Measurements from ENCODE around the gene E2F8. TPM values are rescaled to one million over a fixed set of nuclear protein-coding genes. Genes with fewer than 3 reads are reported as not detected.

The E2F8 gene
- total RNA-seq, 1 experiment from 2014 or later, result 11.3 TPM

DNA sequence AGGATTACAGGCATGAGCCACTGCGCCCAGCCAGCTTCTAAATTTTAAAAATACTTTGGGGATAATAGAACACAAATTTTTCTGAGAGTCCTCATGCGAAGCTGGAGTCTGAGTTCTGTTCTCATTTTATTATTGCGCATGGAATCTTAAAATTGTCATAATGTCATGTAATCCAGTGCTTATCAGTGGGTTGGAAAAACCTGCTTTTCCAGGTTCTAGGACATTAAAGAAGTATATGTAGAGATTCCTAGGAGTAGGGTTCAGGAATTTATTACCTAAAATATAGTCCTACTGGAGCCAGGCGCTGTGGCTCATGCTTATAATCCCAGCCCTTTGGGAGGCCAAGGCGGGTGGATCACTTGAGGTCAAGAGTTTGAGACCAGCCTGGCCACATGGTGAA, 4.6 kb upstream of the E2F8 start:
- Histone ChIP-seq H3K79me2 (ENCODE audit: insufficient read depth, low read length) (no peaks in the 10 kb centered on the region), H3K27ac (ENCODE audit: insufficient read length, low read depth, low read length) (no peak overlapping the region), H2BK12ac (ENCODE audit: insufficient read length, low read depth, low read length) (no peak overlapping the region), H3T11ph (ENCODE audit: low read length) (no peak overlapping the region), H2AFZ (ENCODE audit: low read length) (no peak overlapping the region), H2BK5ac (ENCODE audit: insufficient read length, low read length) (no peak overlapping the region), H4K5ac (ENCODE audit: insufficient read length, low read depth, low read length) (no peak overlapping the region), H3K56ac (ENCODE audit: insufficient read length, low read depth, low read length) (no peak overlapping the region), H3K23ac (ENCODE audit: insufficient read length, low read depth, low read length) (no peak overlapping the region), H2BK20ac (ENCODE audit: low read depth, low read length, poor library complexity, severe bottlenecking) (no peak overlapping the region), H3K18ac (ENCODE audit: insufficient read length, low read depth, low read length) (no peak overlapping the region), H3K9me3 (ENCODE audit: control insufficient read depth, low read depth, low read length) (no peaks in the 10 kb centered on the region), H3K14ac (ENCODE audit: insufficient read depth, low read length) (no peak overlapping the region), H4K91ac (ENCODE audit: insufficient read length, low read depth, low read length) (no peak overlapping the region), H2BK15ac (ENCODE audit: low read depth, low read length) (no peak overlapping the region), H3K79me1 (ENCODE audit: insufficient read depth, low read depth, low read length, poor library complexity, severe bottlenecking) (no peaks in the 10 kb centered on the region), H3K27me3 (ENCODE audit: insufficient read depth, low read length) (peaks cover 9% of the 10 kb centered on the region; the same call in 1 of the 2 replicates), H3K9ac (ENCODE audit: extremely low read depth, insufficient read length, low read length) (no peak overlapping the region), H3K4me1 (ENCODE audit: insufficient read depth, low read length) (no peaks in the 10 kb centered on the region), H2AK5ac (ENCODE audit: insufficient read length, low read length) (no peak overlapping the region), H4K8ac (replicated peaks; ENCODE audit: insufficient read length, low read depth, low read length) (no peak overlapping the region), H4K20me1 (ENCODE audit: control insufficient read depth, insufficient read depth, insufficient read length) (no peaks in the 10 kb centered on the region), H3K4ac (ENCODE audit: low read depth, low read length) (no peak overlapping the region), H2BK120ac (ENCODE audit: low read depth, low read length, poor library complexity, severe bottlenecking) (no peak overlapping the region), H3K4me2 (ENCODE audit: insufficient read depth, insufficient read length, low read length) (no peak overlapping the region), H3K23me2 (ENCODE audit: insufficient read length, low read depth, low read length, poor library complexity, severe bottlenecking) (peaks cover 14% of the 10 kb centered on the region)
- TF ChIP-seq, protein P1, sequence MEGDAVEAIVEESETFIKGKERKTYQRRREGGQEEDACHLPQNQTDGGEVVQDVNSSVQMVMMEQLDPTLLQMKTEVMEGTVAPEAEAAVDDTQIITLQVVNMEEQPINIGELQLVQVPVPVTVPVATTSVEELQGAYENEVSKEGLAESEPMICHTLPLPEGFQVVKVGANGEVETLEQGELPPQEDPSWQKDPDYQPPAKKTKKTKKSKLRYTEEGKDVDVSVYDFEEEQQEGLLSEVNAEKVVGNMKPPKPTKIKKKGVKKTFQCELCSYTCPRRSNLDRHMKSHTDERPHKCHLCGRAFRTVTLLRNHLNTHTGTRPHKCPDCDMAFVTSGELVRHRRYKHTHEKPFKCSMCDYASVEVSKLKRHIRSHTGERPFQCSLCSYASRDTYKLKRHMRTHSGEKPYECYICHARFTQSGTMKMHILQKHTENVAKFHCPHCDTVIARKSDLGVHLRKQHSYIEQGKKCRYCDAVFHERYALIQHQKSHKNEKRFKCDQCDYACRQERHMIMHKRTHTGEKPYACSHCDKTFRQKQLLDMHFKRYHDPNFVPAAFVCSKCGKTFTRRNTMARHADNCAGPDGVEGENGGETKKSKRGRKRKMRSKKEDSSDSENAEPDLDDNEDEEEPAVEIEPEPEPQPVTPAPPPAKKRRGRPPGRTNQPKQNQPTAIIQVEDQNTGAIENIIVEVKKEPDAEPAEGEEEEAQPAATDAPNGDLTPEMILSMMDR (conservative IDR thresholded peaks at IDR 0.05), result no peak
- H3K4me3 Mint-ChIP-seq, result no peak overlapping the region
- peaks cover 64% of the 10 kb centered on the region for H3K27me3 Mint-ChIP-seq (ENCODE audit: low read depth)
- no CpG with 5 or more reads among the region's 5 CpGs for WGBS (ENCODE audit: extremely low coverage, insufficient read length, low lambda C conversion rate)
- no peak for DNase-seq
- peaks cover 7 to 26% (median 13%) of the 10 kb centered on the region in 3 experiments; a peak in 5 of 7 replicates for H3K36me3 Mint-ChIP-seq (ENCODE audit: insufficient read depth in 1 of 3, low read depth in 3 of 3)
- peaks cover 5 to 8% of the 10 kb centered on the region in 2 experiments; a peak in 3 of 4 replicates for H3K4me1 Mint-ChIP-seq
- no peak overlapping the region for H3K27ac Mint-ChIP-seq
- peaks cover 17 to 29% of the 10 kb centered on the region in 2 experiments for H3K9me3 Mint-ChIP-seq
